Hepatocyte (in vitro differentiated cells): ENCODE data around the gene ARHGEF12. TPM values are rescaled to one million over a fixed set of nuclear protein-coding genes. Genes with fewer than 3 reads are reported as not detected.

Experiments
- DNase-seq: peaks from one replicate; pipeline ENCODE4 v3.0.0-alpha.2; 2016; ENCODE audit warnings: low spot score
- H2AFZ ChIP-seq: fragments of 200-600 bp; sonication (generic); 2 replicates; pipeline ENCODE4 v1.6.0; 2016; ENCODE audit warnings: antibody characterized with exemption, mild to moderate bottlenecking
- H3K27ac ChIP-seq: fragments of 200-600 bp; sonication (generic); 2 replicates; pipeline ENCODE4 v1.5.1; 2016; ENCODE audit warnings: mild to moderate bottlenecking
- H3K27me3 ChIP-seq: fragments of 200-600 bp; sonication (generic); 2 replicates; pipeline ENCODE4 v1.6.1; 2016
- H3K36me3 ChIP-seq: fragments of 200-600 bp; sonication (generic); replicated peaks from 2 replicates; pipeline ENCODE4 v1.5.1; 2016; ENCODE audit warnings: low read depth; ENCODE audit not compliant: insufficient read depth
- H3K4me1 ChIP-seq: fragments of 200-600 bp; sonication (generic); 2 replicates; pipeline ENCODE4 v1.5.1; 2016; ENCODE audit warnings: mild to moderate bottlenecking, moderate library complexity; ENCODE audit not compliant: insufficient read depth
- H3K4me2 ChIP-seq: fragments of 200-600 bp; sonication (generic); 2 replicates; pipeline ENCODE4 v1.6.0; 2016
- H3K4me3 ChIP-seq: fragments of 200-600 bp; sonication (generic); 2 replicates; pipeline ENCODE4 v1.5.1; 2016; ENCODE audit warnings: mild to moderate bottlenecking
- H3K79me2 ChIP-seq: fragments of 200-600 bp; sonication (generic); 2 replicates; pipeline ENCODE4 v1.6.0; 2017; ENCODE audit warnings: mild to moderate bottlenecking
- H3K9me2 ChIP-seq: fragments of 200-600 bp; sonication (generic); replicated peaks from 2 replicates; pipeline ENCODE4 v1.6.0; 2017; ENCODE audit warnings: mild to moderate bottlenecking; ENCODE audit not compliant: insufficient read depth
- H3K9me3 ChIP-seq: fragments of 200-600 bp; sonication (generic); 2 replicates; pipeline ENCODE4 v1.5.1; 2016; ENCODE audit warnings: low read depth, mild to moderate bottlenecking
- H4K20me1 ChIP-seq: fragments of 200-600 bp; sonication (generic); 2 replicates; pipeline ENCODE4 v1.6.0; 2016; ENCODE audit warnings: mild to moderate bottlenecking; ENCODE audit not compliant: insufficient read depth, poor library complexity, severe bottlenecking
- CTCF ChIP-seq: fragments of 200-600 bp; sonication (generic); IDR thresholded peaks from 2 replicates; pipeline ENCODE4 v1.5.1; 2016; ENCODE audit warnings: antibody characterized with exemption, mild to moderate bottlenecking; ENCODE audit not compliant: poor library complexity
- EZH2 ChIP-seq: fragments of 200-600 bp; sonication (generic); IDR thresholded peaks from 2 replicates; pipeline ENCODE4 v1.6.1; 2016; ENCODE audit warnings: antibody characterized with exemption, mild to moderate bottlenecking, borderline replicate concordance
- EZH2phosphoT487 ChIP-seq: fragments of 200-600 bp; sonication (generic); IDR thresholded peaks from one replicate; pipeline ENCODE4 v1.6.1; 2018; ENCODE audit warnings: antibody characterized with exemption, mild to moderate bottlenecking, low read depth, moderate library complexity; ENCODE audit not compliant: unreplicated experiment, severe bottlenecking
- WGBS: methylation state at CpG from one replicate; pipeline ENCODE4 v1.1.6; 2016; ENCODE audit warnings: low lambda C conversion rate; ENCODE audit errors: missing lambda C conversion rate; 5-methylcytosine and 5-hydroxymethylcytosine counted together
- polyA plus RNA-seq: library from polyadenylated mRNA; unstranded; fragments of >200 nt; fragmentation: Nextera tagmentation; extraction: Ambion mirVana; gene quantifications from 2 replicates; pipeline ENCODE4 v1.2.1, GENCODE V29; 2016
- total RNA-seq: library from RNA; depleted of rRNA; stranded (reverse); fragments of >200 nt; gene quantifications from 2 replicates; pipeline ENCODE4 v1.2.3, GENCODE V29; 2014

ARHGEF12 gene
- total and polyA plus RNA-seq, 2 experiments from 2014 or later = 21.2 to 75.1 TPM

DNA sequence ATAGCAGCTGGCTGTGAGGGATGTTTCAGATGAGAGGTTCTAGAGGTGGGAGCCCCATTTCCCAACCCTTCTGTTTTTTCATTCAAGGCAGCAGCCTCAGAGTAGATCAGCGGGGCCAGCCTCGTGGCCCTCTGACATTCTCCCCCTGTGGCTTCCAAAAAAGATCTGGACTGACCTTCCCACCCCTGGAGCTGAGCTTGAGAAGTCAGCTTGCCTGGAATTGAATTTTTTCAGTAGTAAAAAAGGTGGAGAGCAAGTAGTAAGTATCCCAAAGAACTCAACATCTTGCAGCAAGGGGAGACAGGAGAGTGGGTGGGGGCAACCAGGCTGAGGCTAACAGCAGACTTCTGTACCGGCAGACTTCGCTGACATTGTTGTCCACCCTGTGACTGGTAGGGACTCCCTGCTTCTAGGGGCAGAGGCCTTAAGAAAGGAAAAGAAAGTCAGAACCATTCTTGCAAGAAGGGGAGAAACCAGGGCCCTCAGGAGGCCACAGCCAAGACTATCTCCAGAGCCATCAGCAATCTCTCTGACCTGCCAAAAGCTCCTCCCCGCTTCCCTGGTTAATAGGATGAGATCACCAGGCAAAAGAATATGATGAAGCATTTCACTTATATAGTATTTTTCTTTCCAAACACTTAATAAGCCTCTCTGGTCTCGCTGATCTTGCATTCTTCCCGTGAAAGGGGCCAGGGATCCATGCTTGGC lies 173.3 kb downstream of the ARHGEF12 start:
- no peaks in the 10 kb centered on the region for H4K20me1 ChIP-seq
- WGBS = 85% methylated on average over 7 of the region's 7 CpGs
- H3K4me1 ChIP-seq = no peaks in the 10 kb centered on the region
- no peak overlapping the region for H3K4me2 ChIP-seq
- H3K36me3 ChIP-seq = no peaks in the 10 kb centered on the region
- no peak for DNase-seq
- no peak overlapping the region for H2AFZ ChIP-seq
- no peaks in the 10 kb centered on the region for H3K9me2 ChIP-seq
- no peak for TF ChIP-seq EZH2phosphoT487
- TF ChIP-seq EZH2 = no peak
- no peaks in the 10 kb centered on the region for H3K9me3 ChIP-seq
- no peaks in the 10 kb centered on the region for H3K79me2 ChIP-seq
- H3K4me3 ChIP-seq = no peak overlapping the region
- no peak overlapping the region for H3K27ac ChIP-seq
- H3K27me3 ChIP-seq = peaks cover 55% of the 10 kb centered on the region

- Histone ChIP-seq H3K9me2 (no peaks in the 10 kb centered on the region), H3K4me3 (no peak overlapping the region), H3K27me3 (peaks cover 54% of the 10 kb centered on the region), H4K20me1 (no peaks in the 10 kb centered on the region), H3K4me2 (no peak overlapping the region), H2AFZ (no peak overlapping the region), H3K36me3 (no peaks in the 10 kb centered on the region), H3K4me1 (no peaks in the 10 kb centered on the region), H3K9me3 (no peaks in the 10 kb centered on the region), H3K79me2 (no peaks in the 10 kb centered on the region), H3K27ac (no peak overlapping the region)
- WGBS = 86% methylated on average over 20 of the region's 20 CpGs
- DNase-seq = no peak
- TF ChIP-seq EZH2phosphoT487 = no peak
- TF ChIP-seq EZH2 = no peak
- no peak for TF ChIP-seq CTCF
Observed at GRCh38 chr11:120510406-120511115, 174.3 kb downstream of the ARHGEF12 start.

GRCh38 chr11:120511116-120511819 lies 175.1 kb downstream of the ARHGEF12 start, which contains the start of gene GRIK4:
Gene GRIK4, plus strand, starts transcription at chr11:120511748. Its CDS starts 148,571 bp downstream, at chr11:120660319.
- Histone ChIP-seq H3K79me2 (no peaks in the 10 kb centered on the region), H3K36me3 (no peaks in the 10 kb centered on the region), H3K9me3 (no peaks in the 10 kb centered on the region), H3K27me3 (peaks cover 54% of the 10 kb centered on the region), H3K4me1 (no peaks in the 10 kb centered on the region), H3K4me3 (no peak within 1 kb of the TSS), H2AFZ (no peak within 1 kb of the TSS), H3K4me2 (peak within 1 kb of the TSS; percentile 77), H3K27ac (no peak within 1 kb of the TSS), H3K9me2 (no peaks in the 10 kb centered on the region), H4K20me1 (no peaks in the 10 kb centered on the region)
- TF ChIP-seq CTCF (peak; percentile 97), EZH2phosphoT487 (no peak)
- 2% methylated on average over 31 of the region's 95 CpGs for WGBS
- DNase-seq = peak; percentile 92
